Testis (tissue), 2 donors: ENCODE data around the gene ADD1.

Experiments
- CTCF ChIP-seq, 3 experiments: fragments of 450-650 bp in 2 of 3; fragments of 200-600 bp in 1 of 3; sonication (generic) in 1 of 3; IDR thresholded peaks; one replicate each; pipeline ENCODE4 v1.5.1; 2016 to 2019; ENCODE audit warnings: antibody characterized with exemption in 3 of 3, mild to moderate bottlenecking in 2 of 3, moderate library complexity in 1 of 3
- POLR2A ChIP-seq: fragments of 450-650 bp; IDR thresholded peaks from one replicate; pipeline ENCODE4 v1.6.1; 2017; ENCODE audit warnings: antibody characterized with exemption, mild to moderate bottlenecking, moderate library complexity

GRCh38 chr4:2795893-2796848 is 47.5 kb upstream of the ADD1 start:
- no peak for TF ChIP-seq POLR2A
- no peak for TF ChIP-seq CTCF (IDR thresholded peaks at IDR 0.05)
